ENCODE measurements around the gene NEDD9. TPM values are rescaled to one million over a fixed set of nuclear protein-coding genes. Genes with fewer than 3 reads are reported as not detected.

NEDD9 gene
- total RNA-seq, 1 donor = 32.9 TPM

DNA sequence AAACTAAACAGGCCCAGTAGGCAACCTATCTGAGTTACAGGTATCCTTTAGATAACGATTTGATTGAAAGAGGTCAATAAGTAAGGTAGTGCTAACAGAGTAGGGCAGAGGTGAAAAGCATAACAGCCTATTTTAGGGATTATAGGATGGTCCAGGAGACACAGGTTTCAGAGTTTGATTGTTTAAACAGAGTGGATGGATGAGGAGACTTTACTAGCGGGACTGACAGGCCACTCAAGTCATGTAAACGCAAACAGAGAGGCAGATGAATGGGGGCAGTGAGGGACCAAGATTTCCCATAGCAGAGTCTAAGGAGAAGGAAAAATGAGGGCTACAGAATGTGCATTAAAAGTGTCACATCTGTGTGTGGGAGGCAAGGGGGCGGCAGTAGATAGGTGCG is 4.8 kb downstream of the NEDD9 start:
- no peaks in the 10 kb centered on the region for H3K9me3 ChIP-seq (ENCODE audit: low read depth, low read length)
- no peak overlapping the region for H3K4me2 ChIP-seq (ENCODE audit: insufficient read depth, low read length)
- no peak overlapping the region for H2AFZ ChIP-seq (ENCODE audit: low read length)
- no peak overlapping the region for H3K4me3 ChIP-seq (ENCODE audit: insufficient read depth, low read length)
- TF ChIP-seq, protein P1, sequence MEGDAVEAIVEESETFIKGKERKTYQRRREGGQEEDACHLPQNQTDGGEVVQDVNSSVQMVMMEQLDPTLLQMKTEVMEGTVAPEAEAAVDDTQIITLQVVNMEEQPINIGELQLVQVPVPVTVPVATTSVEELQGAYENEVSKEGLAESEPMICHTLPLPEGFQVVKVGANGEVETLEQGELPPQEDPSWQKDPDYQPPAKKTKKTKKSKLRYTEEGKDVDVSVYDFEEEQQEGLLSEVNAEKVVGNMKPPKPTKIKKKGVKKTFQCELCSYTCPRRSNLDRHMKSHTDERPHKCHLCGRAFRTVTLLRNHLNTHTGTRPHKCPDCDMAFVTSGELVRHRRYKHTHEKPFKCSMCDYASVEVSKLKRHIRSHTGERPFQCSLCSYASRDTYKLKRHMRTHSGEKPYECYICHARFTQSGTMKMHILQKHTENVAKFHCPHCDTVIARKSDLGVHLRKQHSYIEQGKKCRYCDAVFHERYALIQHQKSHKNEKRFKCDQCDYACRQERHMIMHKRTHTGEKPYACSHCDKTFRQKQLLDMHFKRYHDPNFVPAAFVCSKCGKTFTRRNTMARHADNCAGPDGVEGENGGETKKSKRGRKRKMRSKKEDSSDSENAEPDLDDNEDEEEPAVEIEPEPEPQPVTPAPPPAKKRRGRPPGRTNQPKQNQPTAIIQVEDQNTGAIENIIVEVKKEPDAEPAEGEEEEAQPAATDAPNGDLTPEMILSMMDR (IDR thresholded peaks at IDR 0.05; ENCODE audit: extremely low read depth, low read depth, low read length) = no peak
- peaks cover 4% of the 10 kb centered on the region for H4K20me1 ChIP-seq (ENCODE audit: insufficient read depth, low read length)
- no peaks in the 10 kb centered on the region for H3K27me3 ChIP-seq (ENCODE audit: insufficient read depth, low read length)
- peaks cover 89% of the 10 kb centered on the region for H3K79me2 ChIP-seq (ENCODE audit: insufficient read depth, low read length)
- no peak for DNase-seq (ENCODE audit: insufficient read length, low spot score, missing footprints)
- H3K27ac ChIP-seq (ENCODE audit: low read depth, low read length) = peak overlapping the region; percentile 2
- H3K4me1 ChIP-seq (ENCODE audit: insufficient read depth, low read length) = peaks cover 45% of the 10 kb centered on the region
- H3K36me3 ChIP-seq (ENCODE audit: insufficient read depth, low read length) = peaks cover 5% of the 10 kb centered on the region

DNA sequence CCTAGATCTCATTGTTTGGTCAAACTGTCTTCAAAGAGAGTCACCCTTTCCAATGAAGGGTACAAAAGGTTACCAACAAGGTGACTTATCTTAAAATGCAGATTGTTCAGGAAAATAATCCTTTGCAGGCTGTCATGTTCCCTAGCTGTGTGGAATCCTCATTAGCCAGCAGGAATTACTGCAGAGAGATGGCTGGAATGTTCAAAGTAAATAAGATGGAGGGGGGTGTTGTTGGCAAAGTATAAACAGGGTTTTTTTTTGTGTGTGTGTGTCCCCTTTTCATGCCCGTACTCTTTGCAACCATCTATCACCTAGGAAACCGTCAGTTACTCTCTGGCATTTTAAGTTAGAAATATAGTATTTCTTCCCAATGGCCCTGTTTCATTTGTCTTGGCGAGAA is 6.5 kb downstream of the NEDD9 start:
- DNase-seq (ENCODE audit: insufficient read length, low spot score, missing footprints) = no peak
- no peaks in the 10 kb centered on the region for H3K27me3 ChIP-seq (ENCODE audit: insufficient read depth, low read length)
- H4K20me1 ChIP-seq (ENCODE audit: insufficient read depth, low read length) = peaks cover 6% of the 10 kb centered on the region
- H3K36me3 ChIP-seq (ENCODE audit: insufficient read depth, low read length) = peaks cover 5% of the 10 kb centered on the region
- H3K27ac ChIP-seq (ENCODE audit: low read depth, low read length) = no peak overlapping the region
- no peaks in the 10 kb centered on the region for H3K9me3 ChIP-seq (ENCODE audit: low read depth, low read length)
- no peak overlapping the region for H3K4me3 ChIP-seq (ENCODE audit: insufficient read depth, low read length)
- TF ChIP-seq, protein P1 (IDR thresholded peaks at IDR 0.05; ENCODE audit: extremely low read depth, low read depth, low read length) = no peak
- H3K4me2 ChIP-seq (ENCODE audit: insufficient read depth, low read length) = no peak overlapping the region
- peaks cover 91% of the 10 kb centered on the region for H3K79me2 ChIP-seq (ENCODE audit: insufficient read depth, low read length)
- H3K4me1 ChIP-seq (ENCODE audit: insufficient read depth, low read length) = peaks cover 45% of the 10 kb centered on the region
- H2AFZ ChIP-seq (ENCODE audit: low read length) = no peak overlapping the region

DNA sequence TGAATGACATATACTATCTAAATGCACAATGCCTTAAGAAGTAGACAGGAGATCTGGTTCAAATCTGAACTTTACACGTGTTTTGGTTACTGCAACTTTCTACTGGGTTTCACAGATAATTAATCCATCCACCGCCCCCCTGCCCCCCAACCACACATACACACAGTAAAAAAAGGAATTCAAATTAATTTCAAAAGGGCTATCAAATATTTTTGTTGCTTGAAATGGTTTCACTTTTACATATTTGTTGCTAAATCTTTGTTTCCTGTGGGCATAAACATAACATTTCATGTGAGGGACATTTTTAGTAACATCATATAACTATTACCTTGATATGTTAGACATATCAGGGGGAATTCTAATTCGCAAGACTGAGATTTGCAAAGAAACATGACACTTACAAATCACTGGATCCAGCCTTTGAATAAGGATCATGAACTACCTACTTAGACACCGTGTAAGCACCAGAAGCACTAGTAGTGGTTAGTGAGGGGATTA is 7.5 kb downstream of the NEDD9 start:
- peaks cover 5% of the 10 kb centered on the region for H3K36me3 ChIP-seq (ENCODE audit: insufficient read depth, low read length)
- peak overlapping the region; percentile 81 for H3K27ac ChIP-seq (ENCODE audit: low read depth, low read length)
- peaks cover 6% of the 10 kb centered on the region for H4K20me1 ChIP-seq (ENCODE audit: insufficient read depth, low read length)
- peaks cover 41% of the 10 kb centered on the region for H3K4me1 ChIP-seq (ENCODE audit: insufficient read depth, low read length)
- TF ChIP-seq, protein P1 (IDR thresholded peaks at IDR 0.05; ENCODE audit: extremely low read depth, low read depth, low read length) = no peak
- peaks cover 91% of the 10 kb centered on the region for H3K79me2 ChIP-seq (ENCODE audit: insufficient read depth, low read length)
- DNase-seq (ENCODE audit: insufficient read length, low spot score, missing footprints) = no peak
- H3K4me3 ChIP-seq (ENCODE audit: insufficient read depth, low read length) = peak overlapping the region; percentile 14
- H3K4me2 ChIP-seq (ENCODE audit: insufficient read depth, low read length) = peak overlapping the region; percentile 67
- H3K9me3 ChIP-seq (ENCODE audit: low read depth, low read length) = no peaks in the 10 kb centered on the region
- H2AFZ ChIP-seq (ENCODE audit: low read length) = no peak overlapping the region
- H3K27me3 ChIP-seq (ENCODE audit: insufficient read depth, low read length) = no peaks in the 10 kb centered on the region

DNA sequence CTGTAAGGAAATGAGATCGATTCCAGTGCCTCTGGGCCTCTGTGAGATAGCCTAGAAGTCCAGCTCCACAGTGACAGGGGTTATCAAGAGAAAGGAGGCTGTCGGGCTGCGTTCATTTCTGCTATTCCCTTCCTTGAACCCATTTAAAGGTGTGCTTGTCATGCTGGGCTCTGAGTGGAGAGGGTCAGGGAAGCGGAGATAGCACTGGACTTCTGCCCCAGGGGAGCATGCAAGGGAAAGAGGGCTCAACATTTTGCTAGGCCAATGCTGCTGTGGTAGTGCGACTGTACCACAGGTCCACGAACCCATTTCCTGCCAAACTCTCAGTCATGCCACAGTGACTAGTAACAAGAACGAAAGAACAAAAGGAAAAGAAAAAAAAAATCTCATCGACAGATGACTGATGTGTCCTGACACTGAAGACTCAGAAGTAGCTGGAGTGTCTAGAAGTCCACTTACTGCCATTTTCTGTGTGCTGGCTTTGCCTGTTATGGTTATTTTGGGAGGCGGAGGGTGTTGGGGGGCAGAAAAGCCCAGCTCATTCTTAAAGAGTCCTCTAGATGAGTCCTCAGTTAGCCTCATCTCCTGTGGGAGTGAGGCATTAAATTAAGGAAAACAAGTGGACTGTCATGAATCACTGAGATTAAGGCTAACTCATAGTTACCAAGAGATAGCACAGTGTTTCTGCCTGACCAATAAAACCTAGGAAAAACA is 8.1 kb downstream of the NEDD9 start:
- TF ChIP-seq, protein P1 (IDR thresholded peaks at IDR 0.05; ENCODE audit: extremely low read depth, low read depth, low read length) = no peak
- DNase-seq (ENCODE audit: insufficient read length, low spot score, missing footprints) = peak; percentile 91
- peak overlapping the region; percentile 10 for H3K4me3 ChIP-seq (ENCODE audit: insufficient read depth, low read length)
- peaks cover 91% of the 10 kb centered on the region for H3K79me2 ChIP-seq (ENCODE audit: insufficient read depth, low read length)
- H3K36me3 ChIP-seq (ENCODE audit: insufficient read depth, low read length) = peaks cover 5% of the 10 kb centered on the region
- H3K4me2 ChIP-seq (ENCODE audit: insufficient read depth, low read length) = peak overlapping the region; percentile 67
- peaks cover 38% of the 10 kb centered on the region for H3K4me1 ChIP-seq (ENCODE audit: insufficient read depth, low read length)
- peak overlapping the region; percentile 2 for H2AFZ ChIP-seq (ENCODE audit: low read length)
- no peaks in the 10 kb centered on the region for H3K27me3 ChIP-seq (ENCODE audit: insufficient read depth, low read length)
- H3K27ac ChIP-seq (ENCODE audit: low read depth, low read length) = peak overlapping the region; percentile 81
- H4K20me1 ChIP-seq (ENCODE audit: insufficient read depth, low read length) = peaks cover 6% of the 10 kb centered on the region
- no peaks in the 10 kb centered on the region for H3K9me3 ChIP-seq (ENCODE audit: low read depth, low read length)
